Vagina (tissue), 2 donors: Measurements from ENCODE around the gene CADPS2. TPM values are rescaled to one million over a fixed set of nuclear protein-coding genes. Genes with fewer than 3 reads are reported as not detected.

Experiments used
- DNase-seq, 2 donors: peaks; one replicate each; pipeline ENCODE4 v3.0.0-alpha.2; 2017; ENCODE audit errors: extremely low spot score in 2 of 2
- H3K27ac ChIP-seq: fragments of 200-600 bp; sonication (generic); one replicate; pipeline ENCODE4 v1.5.1; 2019
- H3K27me3 ChIP-seq: fragments of 200-600 bp; sonication (generic); one replicate; pipeline ENCODE4 v1.5.1; 2019
- H3K36me3 ChIP-seq, 2 donors: fragments of 200-600 bp; sonication (generic); one replicate each; pipeline ENCODE4 v1.5.1; 2017 to 2019
- H3K4me1 ChIP-seq: fragments of 200-600 bp; sonication (generic); one replicate; pipeline ENCODE4 v1.5.1; 2019
- H3K4me3 ChIP-seq, 2 donors: fragments of 200-600 bp; sonication (generic); 1 replicate in 1 of 2; 2 replicates in 1 of 2; pipeline ENCODE4 v1.5.1; 2016 to 2019
- H3K9me3 ChIP-seq: fragments of 200-600 bp; sonication (generic); one replicate; pipeline ENCODE4 v1.5.1; 2019
- CTCF ChIP-seq, 3 experiments: fragments of 450-650 bp in 2 of 3; fragments of 200-600 bp in 1 of 3; sonication (generic) in 1 of 3; IDR thresholded peaks; one replicate each; pipeline ENCODE4 v1.5.1; 2017 to 2019; ENCODE audit warnings: antibody characterized with exemption in 3 of 3, mild to moderate bottlenecking in 2 of 3, moderate library complexity in 2 of 3
- POLR2A ChIP-seq, 2 donors: fragments of 450-650 bp; IDR thresholded peaks; one replicate each; pipeline ENCODE4 v1.6.1; 2017; ENCODE audit warnings: antibody characterized with exemption in 2 of 2, mild to moderate bottlenecking in 2 of 2, moderate library complexity in 2 of 2
- POLR2AphosphoS5 ChIP-seq, 2 donors: sonication (generic); formaldehyde crosslinking; IDR thresholded peaks; one replicate each; pipeline ENCODE4 v1.9.0; 2017; ENCODE audit warnings: antibody characterized with exemption in 2 of 2, mild to moderate bottlenecking in 2 of 2, low read depth in 1 of 2; ENCODE audit not compliant: insufficient read depth in 1 of 2
- intact Hi-C: fragments of 100-400 bp; cut with DNase I; formaldehyde crosslinking; loops from one replicate; pipeline ENCODE4 v1.15.1; 2023
- total RNA-seq: library from RNA; depleted of rRNA; stranded (reverse); fragments of >200 nt; gene quantifications from one replicate; pipeline ENCODE4 v1.2.3, GENCODE V29; 2016

The CADPS2 gene
- total RNA-seq, 1 donor from 2014 or later, result 25.5 TPM

- H3K4me3 ChIP-seq, result peak overlapping the region in 1 of 2 donors; percentile 25
- intact Hi-C loops, result no loop called here
- peaks cover 51% of the 10 kb centered on the region for H3K27me3 ChIP-seq
- H3K27ac ChIP-seq, result no peak overlapping the region
- peaks cover 45% of the 10 kb centered on the region for H3K4me1 ChIP-seq
- H3K36me3 ChIP-seq, result no peaks in the 10 kb centered on the region
- DNase-seq, result no peak
- no peaks in the 10 kb centered on the region for H3K9me3 ChIP-seq
- TF ChIP-seq CTCF (IDR thresholded peaks at IDR 0.05) (no peak), POLR2A (IDR thresholded peaks at IDR 0.05) (no peak), POLR2AphosphoS5 (IDR thresholded peaks at IDR 0.05; ENCODE audit: insufficient read depth in 1 of 2, low read depth in 1 of 2) (no peak)
Observed at GRCh38 chr7:122303531-122304318, 582.5 kb downstream of the CADPS2 start.

- no peak overlapping the region for H3K27ac ChIP-seq
- H3K27me3 ChIP-seq, result peaks cover 51% of the 10 kb centered on the region
- TF ChIP-seq POLR2A (IDR thresholded peaks at IDR 0.05) (no peak), POLR2AphosphoS5 (IDR thresholded peaks at IDR 0.05; ENCODE audit: insufficient read depth in 1 of 2, low read depth in 1 of 2) (no peak), CTCF (IDR thresholded peaks at IDR 0.05) (no peak)
- intact Hi-C loops, result no loop called here
- no peaks in the 10 kb centered on the region for H3K36me3 ChIP-seq
- no peak overlapping the region for H3K4me3 ChIP-seq
- no peaks in the 10 kb centered on the region for H3K9me3 ChIP-seq
- no peak for DNase-seq
- H3K4me1 ChIP-seq, result peaks cover 45% of the 10 kb centered on the region
Observed at GRCh38 chr7:122302761-122303530, 583.3 kb downstream of the CADPS2 start.

- no peaks in the 10 kb centered on the region for H3K9me3 ChIP-seq
- no peak for DNase-seq
- H3K4me3 ChIP-seq, result no peak overlapping the region
- H3K36me3 ChIP-seq, result no peaks in the 10 kb centered on the region
- TF ChIP-seq POLR2AphosphoS5 (IDR thresholded peaks at IDR 0.05; ENCODE audit: insufficient read depth in 1 of 2, low read depth in 1 of 2) (no peak), CTCF (IDR thresholded peaks at IDR 0.05) (no peak), POLR2A (IDR thresholded peaks at IDR 0.05) (no peak)
- intact Hi-C loops, result no loop called here
- peaks cover 51% of the 10 kb centered on the region for H3K27me3 ChIP-seq
- peaks cover 45% of the 10 kb centered on the region for H3K4me1 ChIP-seq
- H3K27ac ChIP-seq, result no peak overlapping the region
Observed at GRCh38 chr7:122301858-122302760, 584.2 kb downstream of the CADPS2 start.

- Histone ChIP-seq H3K9me3 (no peaks in the 10 kb centered on the region), H3K36me3 (no peaks in the 10 kb centered on the region), H3K27ac (no peak overlapping the region), H3K27me3 (peaks cover 43% of the 10 kb centered on the region), H3K4me1 (peaks cover 37% of the 10 kb centered on the region), H3K4me3 (no peak overlapping the region)
- TF ChIP-seq POLR2A (IDR thresholded peaks at IDR 0.05) (no peak), CTCF (IDR thresholded peaks at IDR 0.05) (no peak), POLR2AphosphoS5 (IDR thresholded peaks at IDR 0.05; ENCODE audit: insufficient read depth in 1 of 2, low read depth in 1 of 2) (no peak)
- no peak for DNase-seq
- intact Hi-C loops, result no loop called here
Observed at GRCh38 chr7:122300956-122301833, 585.1 kb downstream of the CADPS2 start.
